HuH-7 (cell line): ENCODE measurements around the gene LINC01488.

Experiments
- DNase-seq: peaks from one replicate; pipeline ENCODE4 v3.0.0; 2011; ENCODE audit warnings: low spot score

Gene LINC01488

GRCh38 chr11:69445131-69445470 is 36.4 kb upstream of the LINC01488 start:
- DNase-seq, result no peak

- no peak for DNase-seq
Observed at GRCh38 chr11:69446108-69446507, 35.4 kb upstream of the LINC01488 start.

DNA sequence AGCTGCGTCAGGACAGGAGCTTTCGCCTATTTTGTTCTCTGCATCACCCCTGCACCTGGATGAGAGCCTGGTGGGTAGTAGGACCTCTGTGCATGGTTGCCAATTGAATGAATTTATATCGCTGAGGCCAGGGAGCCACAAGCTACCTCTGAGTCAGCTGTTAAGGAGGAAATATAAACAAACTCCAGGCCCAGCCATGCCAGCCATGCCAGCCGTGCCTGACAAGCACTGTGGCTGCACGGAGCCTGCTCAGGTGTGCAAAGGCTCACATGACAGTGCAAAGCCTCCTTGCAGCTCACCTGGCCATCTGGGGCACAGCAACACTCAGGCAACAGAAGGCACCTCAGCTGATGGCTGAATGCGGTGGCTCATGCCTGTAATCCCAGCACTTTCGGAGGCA is 33.7 kb upstream of the LINC01488 start:
- no peak for DNase-seq

DNA sequence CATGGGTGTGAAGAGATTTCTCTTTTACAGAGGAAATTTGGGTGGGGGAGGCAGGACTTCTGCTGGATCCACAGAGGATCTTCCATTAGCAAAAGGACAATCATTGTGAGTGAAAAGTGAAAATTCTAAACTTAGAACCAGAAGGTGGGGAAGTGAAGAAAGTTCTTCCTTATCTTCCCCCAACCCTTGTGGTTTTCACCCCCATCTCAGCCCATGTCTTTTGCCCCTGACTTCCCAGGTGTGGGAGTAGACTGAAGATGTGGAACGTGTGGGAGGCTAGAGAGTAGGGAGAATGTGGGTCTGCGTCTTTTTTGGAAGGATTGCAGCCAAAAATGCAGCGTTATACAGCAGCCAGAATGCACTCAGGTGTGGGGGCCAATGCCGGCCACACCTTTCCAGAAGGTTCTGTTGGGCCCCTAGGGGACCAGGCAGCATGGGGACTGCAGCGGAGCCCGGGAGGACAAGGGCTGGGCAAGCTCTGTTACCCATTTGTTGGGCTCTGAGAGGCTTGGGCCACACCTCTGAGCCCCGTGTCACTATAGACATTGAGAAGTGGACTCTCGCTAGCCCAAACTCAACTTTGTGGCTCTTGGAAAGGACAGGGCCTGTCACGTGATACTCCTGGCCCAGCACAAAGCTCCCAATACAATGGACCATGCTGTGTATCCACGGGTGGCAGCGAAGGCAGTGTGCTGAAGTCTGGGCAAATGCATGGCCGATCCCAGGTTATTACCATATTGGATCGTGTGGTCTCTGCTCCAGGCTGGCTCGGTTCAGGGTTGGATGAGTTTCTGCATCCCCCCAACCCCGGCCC is 32.8 kb upstream of the LINC01488 start:
- no peak for DNase-seq

DNA sequence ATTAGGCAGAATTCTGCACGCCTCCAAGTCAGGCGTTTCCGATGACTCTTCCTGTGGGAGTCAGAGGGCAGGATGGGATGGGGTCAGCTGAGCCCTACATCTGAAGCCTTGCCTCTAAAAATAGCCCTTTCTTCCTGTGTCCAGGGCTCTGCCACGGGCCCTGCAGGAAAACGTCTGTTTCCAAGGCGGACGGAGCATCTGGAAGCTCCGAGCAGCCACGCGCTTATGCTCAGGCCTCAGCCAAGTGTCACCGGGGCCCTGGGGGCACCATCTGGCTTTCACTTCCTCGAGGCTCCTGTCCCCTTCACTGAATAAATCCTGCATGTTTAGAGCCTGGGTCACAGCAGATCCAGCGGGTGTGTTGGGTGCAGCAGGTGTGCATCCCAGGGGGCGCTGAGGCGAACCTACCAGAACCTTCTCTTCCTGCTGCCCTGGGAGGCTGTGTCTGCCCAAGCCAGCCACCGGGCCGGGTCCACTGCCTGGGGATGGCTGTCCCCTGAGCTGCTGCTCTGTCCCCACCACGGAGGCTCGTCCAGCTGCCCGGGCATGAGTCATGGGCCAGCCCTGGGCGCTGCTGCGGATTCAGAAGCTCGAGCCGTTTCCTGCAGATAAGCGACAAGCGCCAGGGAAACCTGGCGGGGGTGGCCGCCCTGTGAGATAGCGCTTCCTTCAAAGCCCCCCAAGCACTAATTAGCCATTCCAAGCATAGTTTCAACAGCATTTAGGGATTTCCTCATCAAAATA is 32.0 kb upstream of the LINC01488 start:
- no peak for DNase-seq

DNA sequence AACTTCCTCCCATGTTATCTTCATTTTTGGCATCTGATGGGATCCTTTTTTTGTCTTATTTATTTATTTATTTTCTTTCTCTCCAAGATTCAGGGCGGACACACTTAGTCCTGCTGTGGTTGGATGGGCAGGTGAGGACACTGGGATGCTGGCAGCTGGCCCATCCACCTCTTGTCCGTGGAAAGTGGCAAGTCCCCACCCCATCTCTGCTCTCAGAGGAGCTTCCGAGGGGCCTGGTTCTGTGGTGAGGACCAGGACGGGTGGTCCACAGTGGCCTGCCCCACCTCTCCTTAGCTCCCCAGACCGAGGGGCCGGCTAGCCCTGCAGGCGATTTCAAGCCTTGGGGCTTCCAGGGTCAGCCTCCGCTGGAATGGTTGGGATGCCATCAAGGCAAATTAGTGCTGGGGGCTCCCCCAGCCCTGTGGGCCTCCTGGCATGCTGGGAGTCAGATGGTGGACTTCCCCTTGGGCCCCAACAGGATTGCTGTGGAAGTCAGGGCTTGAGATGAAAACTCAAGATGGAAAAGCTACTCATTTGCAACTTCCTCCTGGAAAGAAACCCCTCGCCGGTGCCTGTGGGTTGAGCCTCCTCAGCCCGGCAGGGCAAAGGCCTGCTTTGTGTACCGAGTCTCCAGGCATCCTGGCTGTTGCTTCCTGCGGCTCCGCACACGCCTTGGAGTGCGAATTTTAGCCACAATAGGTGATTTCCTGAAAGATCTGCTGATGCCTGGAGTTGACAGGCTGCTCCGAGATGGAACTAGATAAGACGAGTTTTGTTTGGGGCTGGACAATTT is 31.2 kb upstream of the LINC01488 start:
- DNase-seq, result no peak

DNA sequence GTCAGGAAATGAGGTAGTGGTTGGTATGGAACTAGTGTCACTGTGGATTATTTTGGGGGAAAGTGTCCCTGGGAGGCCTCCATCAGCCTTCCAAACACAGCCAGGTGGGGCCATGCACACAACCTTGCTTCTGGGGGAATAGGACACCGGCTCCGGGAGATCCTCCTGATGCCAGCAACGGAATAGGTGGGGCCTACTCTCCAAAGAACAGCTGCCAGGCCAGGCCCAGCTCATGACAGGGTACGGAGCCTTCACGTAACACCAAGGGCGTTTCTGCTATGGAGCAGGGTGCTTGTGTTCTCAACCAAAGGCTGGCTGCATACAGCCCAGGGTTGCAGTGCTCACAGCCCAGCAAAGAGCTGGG is 30.6 kb upstream of the LINC01488 start:
- no peak for DNase-seq

DNA sequence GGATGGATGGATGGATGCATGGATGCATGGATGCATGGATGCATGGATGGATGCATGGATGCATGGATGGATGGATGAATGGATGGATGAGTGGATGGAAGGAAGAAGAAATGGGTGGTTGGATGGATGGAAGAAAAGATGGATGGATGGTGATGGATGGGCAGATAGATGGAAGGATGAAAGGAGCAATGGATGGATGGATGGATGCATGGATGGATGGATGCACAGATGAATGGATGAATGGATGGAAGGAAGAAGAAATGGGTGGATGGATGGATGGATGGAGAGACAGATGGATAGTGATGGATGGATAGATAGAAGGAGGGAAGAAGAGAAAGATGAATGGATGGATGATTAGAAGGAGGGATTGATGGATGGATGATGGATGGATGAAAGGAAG is 30.2 kb upstream of the LINC01488 start:
- DNase-seq, result no peak

- DNase-seq, result no peak
Observed at GRCh38 chr11:69452206-69452987, 29.1 kb upstream of the LINC01488 start.

DNA sequence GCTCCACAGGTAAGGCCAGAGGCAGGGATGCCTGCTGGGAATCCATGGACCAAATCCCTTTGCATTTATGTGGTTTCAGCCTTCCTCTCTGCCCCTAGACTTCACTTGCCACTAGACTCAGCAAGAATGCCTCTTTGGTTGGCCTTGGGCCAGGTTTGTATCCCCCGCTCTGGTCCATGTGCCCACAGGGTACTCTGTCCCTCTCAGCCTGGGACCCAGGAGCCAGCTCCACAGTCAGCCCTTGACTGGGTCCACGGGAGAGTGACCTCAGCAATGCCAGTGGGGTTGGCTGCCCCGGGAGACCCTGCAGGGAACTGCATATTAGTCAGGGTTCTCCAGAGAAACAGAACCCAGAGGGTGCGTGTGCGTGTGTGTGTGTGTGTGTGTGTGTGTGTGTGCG is 28.3 kb upstream of the LINC01488 start:
- DNase-seq, result no peak

DNA sequence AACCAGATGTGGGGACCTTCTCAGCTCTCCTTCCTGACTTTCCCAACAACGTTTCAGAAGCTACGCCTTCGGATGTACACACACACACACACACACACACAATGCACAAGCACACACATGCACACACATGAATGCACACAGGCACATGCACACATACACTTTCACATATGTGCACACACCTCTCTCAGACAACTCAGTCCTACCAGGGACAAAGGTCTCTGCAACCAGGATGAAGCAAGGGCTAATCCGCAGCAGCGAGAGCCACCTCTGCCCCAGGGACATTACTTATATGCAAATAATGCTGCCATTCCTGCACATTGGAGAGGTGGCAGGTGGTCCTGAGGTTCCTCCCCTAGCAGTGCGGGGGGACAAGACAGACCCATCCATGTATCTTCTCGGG is 27.4 kb upstream of the LINC01488 start:
- peak; percentile 91 for DNase-seq

DNA sequence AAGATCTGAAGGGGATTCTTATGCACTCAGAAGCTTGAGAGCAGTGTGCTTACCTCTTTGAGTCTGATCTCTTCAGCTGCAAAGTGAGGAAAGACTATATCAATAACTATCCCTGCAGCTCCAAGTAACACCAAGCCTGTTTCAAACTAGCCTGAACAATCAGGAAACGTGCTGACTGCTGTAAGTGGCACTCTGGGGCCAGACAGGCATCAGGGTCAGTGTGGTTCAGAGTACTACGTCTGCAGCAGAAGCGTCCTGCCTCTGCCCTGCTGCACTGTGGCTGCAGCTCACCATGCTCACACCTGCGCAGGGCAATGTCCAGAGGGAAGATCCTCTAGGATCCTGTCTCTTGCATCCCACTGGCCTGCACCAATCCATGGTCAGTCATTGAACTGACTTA is 25.5 kb upstream of the LINC01488 start:
- no peak for DNase-seq

DNA sequence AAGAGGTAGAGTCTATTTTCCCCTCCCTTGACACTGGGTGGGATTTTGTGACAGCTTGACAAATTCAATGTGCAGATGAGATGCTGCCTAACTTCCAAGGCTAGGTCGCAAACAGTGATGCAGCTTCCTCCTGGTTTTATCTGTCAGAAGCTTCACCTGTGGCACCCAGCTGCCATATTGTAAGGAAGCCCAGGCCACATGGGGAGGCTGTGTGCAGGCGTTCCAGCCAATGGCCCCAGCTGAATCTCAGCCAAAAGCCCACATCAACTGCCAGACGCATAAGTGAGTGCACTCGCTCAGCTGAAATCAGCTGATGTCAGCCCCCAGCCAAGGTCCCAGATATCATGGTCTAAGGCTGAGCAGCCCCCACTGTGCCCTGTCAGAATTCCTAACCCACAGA is 24.8 kb upstream of the LINC01488 start:
- no peak for DNase-seq

GRCh38 chr11:69459848-69460539 is 21.5 kb upstream of the LINC01488 start:
- DNase-seq, result peak; percentile 88

- no peak for DNase-seq
Observed at GRCh38 chr11:69460540-69461257, 20.8 kb upstream of the LINC01488 start.

DNA sequence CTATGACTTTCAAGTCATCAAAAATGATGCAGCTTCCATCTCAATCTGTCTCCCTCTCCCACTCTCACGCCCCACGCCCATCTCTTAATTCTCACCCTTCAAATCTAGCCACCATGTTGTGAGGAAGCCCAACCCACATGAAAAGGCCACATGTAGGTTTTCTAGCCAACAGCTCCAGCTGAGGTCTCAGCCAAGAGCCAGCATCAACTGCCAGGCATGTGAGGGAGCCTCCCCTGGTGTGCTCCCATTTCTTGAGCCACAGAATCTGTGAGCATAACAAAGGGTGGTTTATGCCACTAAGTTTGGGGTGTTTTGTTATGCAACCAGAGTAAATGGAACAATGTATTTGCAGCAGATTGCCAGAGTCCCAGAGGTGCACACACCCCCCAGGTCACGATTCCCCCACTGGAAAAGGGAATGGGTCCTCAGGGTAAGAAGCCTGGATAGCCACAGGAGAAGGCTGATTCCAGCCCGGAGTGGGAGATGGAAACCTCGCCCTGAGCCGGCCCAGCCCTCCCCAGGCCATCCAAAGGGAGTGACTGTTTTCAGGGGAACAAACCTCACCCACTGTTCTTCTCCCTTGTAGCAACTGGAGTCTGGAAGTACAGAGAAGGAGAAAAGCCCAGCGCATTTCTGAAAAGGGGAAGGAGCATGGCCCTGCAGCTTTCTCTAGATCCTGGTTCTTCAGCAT is 20.0 kb upstream of the LINC01488 start:
- no peak for DNase-seq

- DNase-seq, result no peak
Observed at GRCh38 chr11:69462106-69462951, 19.1 kb upstream of the LINC01488 start.

- DNase-seq, result no peak
Observed at GRCh38 chr11:69463181-69463994, 18.1 kb upstream of the LINC01488 start.
